HFFc6 (cell line): Measurements from ENCODE around the gene FIG4. TPM values are rescaled to one million over a fixed set of nuclear protein-coding genes. Genes with fewer than 3 reads are reported as not detected.

ENCODE experiments used
- DNase-seq: peaks from one replicate; pipeline ENCODE4 v3.0.0-alpha.2; 2018
- H3K27ac Mint-ChIP-seq: 2 replicates; pipeline ENCODE4 v1.8.0; 2020; ENCODE audit warnings: mild to moderate bottlenecking, mixed read lengths
- H3K27me3 Mint-ChIP-seq: 2 replicates; pipeline ENCODE4 v1.8.0; 2021; ENCODE audit warnings: mild to moderate bottlenecking, moderate library complexity, mixed read lengths; ENCODE audit not compliant: insufficient read depth
- H3K36me3 Mint-ChIP-seq: 2 replicates; pipeline ENCODE4 v1.8.0; 2021; ENCODE audit warnings: low read depth, mixed read lengths
- H3K4me1 Mint-ChIP-seq: 2 replicates; pipeline ENCODE4 v1.8.0; 2020; ENCODE audit warnings: low read depth, mixed read lengths
- H3K4me3 Mint-ChIP-seq: 2 replicates; pipeline ENCODE4 v1.8.0; 2020; ENCODE audit warnings: mild to moderate bottlenecking, moderate library complexity, mixed read lengths
- H3K9me3 Mint-ChIP-seq: 2 replicates; pipeline ENCODE4 v1.8.0; 2020; ENCODE audit warnings: mild to moderate bottlenecking, mixed read lengths
- CTCF ChIP-seq: fragments of 200-600 bp; sonication (generic); IDR thresholded peaks from 2 replicates; pipeline ENCODE4 v1.5.0; 2021; ENCODE audit warnings: antibody characterized with exemption, mild to moderate bottlenecking
- long read RNA-seq: library from polyadenylated mRNA; unstranded; transcript quantifications from one replicate; pipeline ENCODE4 v2.0.0, GENCODE V29; 2019
- total RNA-seq, 6 experiments: library from RNA; stranded (reverse); fragmentation: NEBNext Ultra II Directional; extraction: Animal tissue kit (Norgen Biotek cat#: 25700); gene quantifications; 2 replicates in 1 of 6; 3 replicates in 5 of 6; pipeline ENCODE4 v1.2.3, GENCODE V29; 2021

FIG4 gene
- 10 to 100 TPM; 14.2 to 18.1 (median 16.6) TPM for total RNA-seq
- long read RNA-seq, transcript FIG4-201 (23 exons, 3,011 nt), result major isoform, 24 of 30 reads
- long read RNA-seq, partial matches to known transcripts, result 4 of 30 reads
- long read RNA-seq, other reads (novel, unspliced or antisense), result 2 of 30 reads

- DNase-seq, result peak; percentile 89
- Mint-ChIP-seq H3K4me3 (peak within 1 kb of the TSS; percentile 93), H3K27me3 (no peaks in the 10 kb centered on the region), H3K27ac (peak within 1 kb of the TSS; percentile 86), H3K4me1 (peaks cover 33% of the 10 kb centered on the region), H3K9me3 (no peaks in the 10 kb centered on the region), H3K36me3 (peaks cover 5% of the 10 kb centered on the region)
- no peak for TF ChIP-seq CTCF
Measured at GRCh38 chr6:109690737-109691621, at the start of gene FIG4, which contains the start of gene AK9. Gene FIG4 (plus strand): TSS chr6:109691296. CDS start chr6:109691436, 140 bp downstream. Gene AK9 (minus strand): TSS chr6:109691202. CDS start chr6:109675745, 15,457 bp downstream.

- Mint-ChIP-seq H3K4me1 (no peaks in the 10 kb centered on the region), H3K27ac (no peak overlapping the region), H3K9me3 (0 out of 2 replicates have a peak, but pooled peaks cover 3% of the 10 kb centered on the region), H3K4me3 (no peak overlapping the region), H3K27me3 (peaks cover 2% of the 10 kb centered on the region), H3K36me3 (no peaks in the 10 kb centered on the region)
- TF ChIP-seq CTCF, result no peak
- no peak for DNase-seq
Measured at GRCh38 chr6:109644131-109644530, 47.0 kb upstream of the FIG4 start.

GRCh38 chr6:109653264-109653663 is 37.8 kb upstream of the FIG4 start:
- no peak overlapping the region for H3K4me3 Mint-ChIP-seq
- peaks cover 3% of the 10 kb centered on the region; the same call in 1 of the 2 replicates for H3K27me3 Mint-ChIP-seq
- no peak for TF ChIP-seq CTCF
- peaks cover 6% of the 10 kb centered on the region; the same call in 1 of the 2 replicates for H3K4me1 Mint-ChIP-seq
- no peaks in the 10 kb centered on the region for H3K36me3 Mint-ChIP-seq
- no peak for DNase-seq
- H3K9me3 Mint-ChIP-seq, result no peaks in the 10 kb centered on the region
- H3K27ac Mint-ChIP-seq, result no peak overlapping the region

- Mint-ChIP-seq H3K27me3 (peaks cover 3% of the 10 kb centered on the region; the same call in 1 of the 2 replicates), H3K9me3 (no peaks in the 10 kb centered on the region), H3K4me1 (peaks cover 15% of the 10 kb centered on the region; the same call in 1 of the 2 replicates), H3K27ac (no peak overlapping the region), H3K4me3 (no peak overlapping the region), H3K36me3 (no peaks in the 10 kb centered on the region)
- DNase-seq, result no peak
- TF ChIP-seq CTCF, result no peak
Measured at GRCh38 chr6:109655761-109656262, 35.3 kb upstream of the FIG4 start.

GRCh38 chr6:109660526-109661320 is 30.4 kb upstream of the FIG4 start:
- no peak for DNase-seq
- Mint-ChIP-seq H3K9me3 (no peaks in the 10 kb centered on the region), H3K4me3 (no peak overlapping the region), H3K27ac (no peak overlapping the region), H3K27me3 (peaks cover 2% of the 10 kb centered on the region; the same call in 1 of the 2 replicates), H3K4me1 (peaks cover 28% of the 10 kb centered on the region), H3K36me3 (no peaks in the 10 kb centered on the region)
- TF ChIP-seq CTCF, result no peak
